Measurements from ENCODE around the gene STOML1. TPM values are rescaled to one million over a fixed set of nuclear protein-coding genes. Genes with fewer than 3 reads are reported as not detected.

Gene STOML1
- total RNA-seq, 1 experiment from 2014 or later = 19.7 TPM

GRCh38 chr15:73930371-73930770 is 61.7 kb downstream of the STOML1 start:
- Mint-ChIP-seq H3K4me1 (ENCODE audit: low read depth, unreplicated experiment) (peaks cover 9% of the 10 kb centered on the region), H3K27me3 (ENCODE audit: unreplicated experiment) (peaks cover 55% of the 10 kb centered on the region), H3K4me3 (ENCODE audit: low read depth, unreplicated experiment) (no peak overlapping the region), H3K9me3 (ENCODE audit: low read depth, unreplicated experiment) (no peaks in the 10 kb centered on the region), H3K27ac (ENCODE audit: unreplicated experiment) (no peak overlapping the region), H3K36me3 (ENCODE audit: insufficient read depth, unreplicated experiment) (peaks cover 11% of the 10 kb centered on the region)
- intact Hi-C loops (cut with micrococcal nuclease; ENCODE audit: unreplicated experiment) = no loop called here
- CTCF ChIA-PET = no interaction called here
- DNase-seq = no peak
- no TSS peak for BruUV-seq (replicated peaks)
- no peak for TF ChIP-seq CTCF (IDR thresholded peaks at IDR 0.05; ENCODE audit: unreplicated experiment)

- peaks cover 16% of the 10 kb centered on the region for H3K4me1 Mint-ChIP-seq (ENCODE audit: low read depth, unreplicated experiment)
- CTCF ChIA-PET = no interaction called here
Observed at GRCh38 chr15:73928971-73929627, 63.0 kb downstream of the STOML1 start.

More at GRCh38 chr15:73928971-73929627, 63.0 kb downstream of the STOML1 start:
- H3K36me3 Mint-ChIP-seq (ENCODE audit: insufficient read depth, unreplicated experiment) = peaks cover 11% of the 10 kb centered on the region
- peak overlapping the region; percentile 70 for H3K4me3 Mint-ChIP-seq (ENCODE audit: low read depth, unreplicated experiment)
- no peak for DNase-seq
- intact Hi-C loops (cut with micrococcal nuclease; ENCODE audit: unreplicated experiment) = no loop called here
- no TSS peak for BruUV-seq (replicated peaks)
- peaks cover 57% of the 10 kb centered on the region for H3K27me3 Mint-ChIP-seq (ENCODE audit: unreplicated experiment)
- TF ChIP-seq CTCF (IDR thresholded peaks at IDR 0.05; ENCODE audit: unreplicated experiment) = no peak
- no peak overlapping the region for H3K27ac Mint-ChIP-seq (ENCODE audit: unreplicated experiment)
- no peaks in the 10 kb centered on the region for H3K9me3 Mint-ChIP-seq (ENCODE audit: low read depth, unreplicated experiment)

Other genes starting within 250 kb of the STOML1 start
- not detected in 2 replicates for gene INSYN1, start 238.9 kb downstream of the STOML1 start, total RNA-seq (2022)
- not detected in 2 replicates for gene TBC1D21, start 118.7 kb downstream of the STOML1 start, total RNA-seq (2022)
- gene LOXL1, start 65.8 kb downstream of the STOML1 start, total RNA-seq (2022) = 2.1 and 2.2 TPM in 2 replicates
- 120 and 153 TPM in 2 replicates for gene PML, start 2.4 kb upstream of the STOML1 start, total RNA-seq (2022)
- not detected in 2 replicates for gene GOLGA6A, start 90.3 kb upstream of the STOML1 start, total RNA-seq (2022)
- not detected in 2 replicates for gene ISLR2, start 138.3 kb upstream of the STOML1 start, total RNA-seq (2022)
- gene ISLR, start 181.4 kb upstream of the STOML1 start, total RNA-seq (2022) = not detected in 2 replicates
- gene STRA6, start 210.5 kb upstream of the STOML1 start, total RNA-seq (2022) = 5.9 and 8.4 TPM in 2 replicates
- gene CCDC33, start 244.0 kb upstream of the STOML1 start, total RNA-seq (2022) = 2.1 and 2.7 TPM in 2 replicates

Data from Calu3 (cell line).